Liver (tissue), 10 donors: ENCODE data around the gene ERGIC3. TPM values are rescaled to one million over a fixed set of nuclear protein-coding genes. Genes with fewer than 3 reads are reported as not detected.

Experiments
- DNase-seq: peaks from one replicate; pipeline ENCODE4 v3.0.0-alpha.2; 2017; ENCODE audit warnings: low spot score
- H3K27ac ChIP-seq, 2 donors: one replicate each; pipeline ENCODE4 v1.7.0; 2013; ENCODE audit warnings: inconsistent platforms in 2 of 2, low read length in 2 of 2, control low read depth in 1 of 2, low read depth in 1 of 2, mild to moderate bottlenecking in 1 of 2
- H3K27me3 ChIP-seq, 4 donors: one replicate each; pipeline versions ENCODE4 v1.6.1 to v1.7.0; 2013; ENCODE audit warnings: low read length in 3 of 4, inconsistent platforms in 1 of 4, mild to moderate bottlenecking in 1 of 4, moderate library complexity in 1 of 4; ENCODE audit not compliant: control insufficient read depth in 4 of 4, insufficient read depth in 4 of 4
- H3K36me3 ChIP-seq, 4 donors: one replicate each; pipeline versions ENCODE4 v1.6.1 to v1.7.0; 2013; ENCODE audit warnings: low read length in 3 of 4, mild to moderate bottlenecking in 3 of 4, low read depth in 1 of 4, moderate library complexity in 1 of 4; ENCODE audit not compliant: control insufficient read depth in 4 of 4, insufficient read depth in 3 of 4
- H3K4me1 ChIP-seq, 4 donors: one replicate each; pipeline versions ENCODE4 v1.6.1 to v1.7.0; 2013; ENCODE audit warnings: low read length in 3 of 4, mild to moderate bottlenecking in 3 of 4, moderate library complexity in 1 of 4; ENCODE audit not compliant: control insufficient read depth in 4 of 4, insufficient read depth in 4 of 4
- H3K4me3 ChIP-seq, 3 donors: one replicate each; pipeline versions ENCODE4 v1.6.1 to v1.7.0; 2013; ENCODE audit warnings: low read length in 3 of 3, control low read depth in 1 of 3, low read depth in 1 of 3, mild to moderate bottlenecking in 1 of 3
- H3K9ac ChIP-seq, 2 donors: one replicate each; pipeline ENCODE4 v1.7.0; 2013; ENCODE audit warnings: low read length in 2 of 2, mild to moderate bottlenecking in 2 of 2, moderate library complexity in 2 of 2, control low read depth in 1 of 2, low read depth in 1 of 2
- H3K9me3 ChIP-seq, 4 donors: one replicate each; pipeline versions ENCODE4 v1.6.1 to v1.7.0; 2013; ENCODE audit warnings: low read length in 3 of 4; ENCODE audit not compliant: control insufficient read depth in 4 of 4
- JUND ChIP-seq, 2 donors: IDR thresholded peaks; 2 replicates each; pipeline ENCODE4 v1.6.1; 2016; ENCODE audit warnings: antibody characterized with exemption in 2 of 2
- MAX ChIP-seq: IDR thresholded peaks from 2 replicates; pipeline ENCODE4 v1.6.1; 2016; ENCODE audit warnings: antibody characterized with exemption
- RAD21 ChIP-seq, 2 donors: IDR thresholded peaks; 2 replicates each; pipeline ENCODE4 v1.6.1; 2016; ENCODE audit warnings: antibody characterized with exemption in 2 of 2, mild to moderate bottlenecking in 2 of 2
- ZBTB33 ChIP-seq: IDR thresholded peaks from 2 replicates; pipeline ENCODE4 v1.6.1; 2016; ENCODE audit warnings: antibody characterized with exemption
- WGBS: extraction: QIAGEN DNeasy Blood & Tissue Kit; methylation state at CpG from one replicate; pipeline ENCODE4 v1.1.7; 2013; 5-methylcytosine and 5-hydroxymethylcytosine counted together
- polyA plus RNA-seq, 2 donors: library from polyadenylated mRNA; stranded (reverse) in 1 of 2; unstranded in 1 of 2; fragments of 200-250 nt in 1 of 2; fragments of >200 nt in 1 of 2; fragmentation: Nextera tagmentation in 1 of 2; extraction: Ambion mirVana in 1 of 2; gene quantifications; one replicate each; pipeline versions ENCODE4 v1.2.1 to v1.2.3, GENCODE V29; 2013 to 2015
- small RNA-seq: library from RNA; depleted of rRNA; stranded (forward); fragments of <200 nt; gene quantifications from one replicate; pipeline ENCODE3, GENCODE V24; 2014
- total RNA-seq, 2 donors: library from RNA; depleted of rRNA; stranded (reverse); fragments of >200 nt; gene quantifications; one replicate each; pipeline ENCODE4 v1.2.3, GENCODE V29; 2014
- donor health status: healthy.
- donor health status: healthy.
- donor health status: healthy.
- donor health status: healthy.
- donor health status: healthy.

Gene ERGIC3
- total and polyA plus RNA-seq, 4 donors, result 110 to 167 (median 120) TPM

DNA sequence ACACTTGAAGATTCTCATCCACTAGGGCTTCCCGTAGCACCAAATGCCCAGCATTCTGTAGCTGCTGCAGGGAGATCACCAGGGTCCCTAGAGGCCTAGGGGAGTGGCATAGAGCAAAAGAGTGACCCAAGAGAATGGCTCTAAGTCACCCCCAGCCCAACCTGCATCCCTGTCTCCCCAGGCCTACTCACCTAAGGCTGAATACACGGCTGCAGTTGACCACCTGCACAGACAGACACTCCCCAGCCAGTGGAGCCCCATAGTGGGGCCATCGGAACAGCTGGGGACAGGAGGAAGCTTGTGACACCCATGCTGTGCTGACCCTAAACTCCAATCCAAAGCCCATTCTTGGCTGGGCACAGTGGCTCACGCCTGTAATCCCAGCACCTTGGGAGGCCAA, 64.2 kb downstream of the ERGIC3 start:
- H3K27ac ChIP-seq, result no peak overlapping the region
- 94% methylated on average over 4 of the region's 4 CpGs for WGBS
- TF ChIP-seq ZBTB33, result no peak
- no peak for TF ChIP-seq RAD21 (IDR thresholded peaks at IDR 0.05)
- no peak for TF ChIP-seq JUND (IDR thresholded peaks at IDR 0.05)
- TF ChIP-seq MAX, result no peak

More for the DNA sequence above, 64.2 kb downstream of the ERGIC3 start:
- no peak for DNase-seq
- Histone ChIP-seq H3K36me3 (no peaks in the 10 kb centered on the region), H3K4me1 (peaks cover 3 to 8% (median 6%) of the 10 kb centered on the region in 4 donors), H3K9ac (no peak overlapping the region), H3K4me3 (no peak overlapping the region), H3K27me3 (no peaks in the 10 kb centered on the region), H3K9me3 (no peaks in the 10 kb centered on the region)

Small RNA genes lying within 50 kb of the gene (small RNA-seq; reads per million reads assigned to genes)
- not detected for gene RPL37P1

Other genes starting within 250 kb of the ERGIC3 start
- gene FAM83C, start 249.7 kb upstream of the ERGIC3 start, total RNA-seq, result under 1 TPM in 1 of 2 donors, not detected in 1; 0.05 TPM
- gene FAM83C, start 249.7 kb upstream of the ERGIC3 start, polyA plus RNA-seq, result not detected
- gene UQCC1, start 130.1 kb upstream of the ERGIC3 start, total RNA-seq, result 10 to 100 TPM; 13.7 to 21.3 TPM
- gene UQCC1, start 130.1 kb upstream of the ERGIC3 start, polyA plus RNA-seq, result 10 to 100 TPM; 20.8 to 21.3 TPM
- not detected for gene GDF5, start 103.8 kb upstream of the ERGIC3 start, total RNA-seq
- not detected for gene GDF5, start 103.8 kb upstream of the ERGIC3 start, polyA plus RNA-seq
- 10 to 100 TPM; 11.3 to 13.3 TPM for gene CEP250, start 86.5 kb upstream of the ERGIC3 start, total RNA-seq
- 1 to 10 TPM; 3.4 to 5.3 TPM for gene CEP250, start 86.5 kb upstream of the ERGIC3 start, polyA plus RNA-seq
- gene C20orf173, start 12.4 kb upstream of the ERGIC3 start, total RNA-seq, result not detected
- not detected for gene C20orf173, start 12.4 kb upstream of the ERGIC3 start, polyA plus RNA-seq
- gene SPAG4, start 73.8 kb downstream of the ERGIC3 start, total RNA-seq, result 1 to 10 TPM; 3.3 to 3.5 TPM
- gene SPAG4, start 73.8 kb downstream of the ERGIC3 start, polyA plus RNA-seq, result 1 to 10 TPM; 2.1 to 4.6 TPM
- gene CPNE1, start 122.8 kb downstream of the ERGIC3 start, total RNA-seq, result 10 to 100 TPM; 48.5 to 55.4 TPM
- gene CPNE1, start 122.8 kb downstream of the ERGIC3 start, polyA plus RNA-seq, result 10 to 100 TPM; 25.5 to 52.5 TPM
- gene RBM12, start 122.8 kb downstream of the ERGIC3 start, total RNA-seq, result 10 to 100 TPM; 19.7 to 20.0 TPM
- gene RBM12, start 122.8 kb downstream of the ERGIC3 start, polyA plus RNA-seq, result 10 to 100 TPM in 1 of 2 donors, 1 to 10 TPM in 1; 3.4 to 11.9 TPM
- 10 to 100 TPM; 40.3 to 51.9 TPM for gene NFS1, start 157.3 kb downstream of the ERGIC3 start, total RNA-seq
- gene NFS1, start 157.3 kb downstream of the ERGIC3 start, polyA plus RNA-seq, result 10 to 100 TPM; 30.1 to 55.2 TPM
- gene ROMO1, start 157.3 kb downstream of the ERGIC3 start, total RNA-seq, result 100 to 1,000 TPM in 1 of 2 donors, 10 to 100 TPM in 1; 68.4 to 127 TPM
- 100 to 1,000 TPM; 167 to 359 TPM for gene ROMO1, start 157.3 kb downstream of the ERGIC3 start, polyA plus RNA-seq
- gene RBM39, start 200.2 kb downstream of the ERGIC3 start, total RNA-seq, result 100 to 1,000 TPM; 209 to 211 TPM
- gene RBM39, start 200.2 kb downstream of the ERGIC3 start, polyA plus RNA-seq, result 100 to 1,000 TPM in 1 of 2 donors, 10 to 100 TPM in 1; 57.2 to 188 TPM
- 10 to 100 TPM; 10.7 to 11.7 TPM for gene PHF20, start 229.9 kb downstream of the ERGIC3 start, total RNA-seq
- 1 to 10 TPM; 5.1 to 9.9 TPM for gene PHF20, start 229.9 kb downstream of the ERGIC3 start, polyA plus RNA-seq